Prostate gland (tissue), 2 donors: ENCODE measurements around the gene DGKB.

ENCODE experiments used
- CTCF ChIP-seq, 4 experiments: fragments of 200-600 bp in 2 of 4; fragments of 450-650 bp in 2 of 4; sonication (generic) in 2 of 4; IDR thresholded peaks; 1 replicate in 3 of 4; 2 replicates in 1 of 4; pipeline ENCODE4 v1.5.1; 2016 to 2019; ENCODE audit warnings: antibody characterized with exemption in 4 of 4, mild to moderate bottlenecking in 2 of 4, moderate library complexity in 2 of 4
- POLR2AphosphoS5 ChIP-seq: sonication (generic); formaldehyde crosslinking; IDR thresholded peaks from one replicate; pipeline ENCODE4 v1.6.1; 2017; ENCODE audit warnings: antibody characterized with exemption

GRCh38 chr7:14666913-14667312 is 235.6 kb downstream of the DGKB start:
- TF ChIP-seq CTCF (IDR thresholded peaks at IDR 0.05): no peak
- no peak for TF ChIP-seq POLR2AphosphoS5
